PC-9 (cell line): ENCODE measurements around the gene VGLL2. TPM values are rescaled to one million over a fixed set of nuclear protein-coding genes. Genes with fewer than 3 reads are reported as not detected.

Source experiments
- BruUV-seq: library from RNA; stranded (reverse); fragments of 400-500 nt; replicated peaks from 2 replicates; lab custom pipeline; 2021; lab: Mats Ljungman, UMichigan
- CTCF ChIA-PET: fragments of 300-600 bp; sonication (Branson Sonifier 250); formaldehyde crosslinking; loops from one replicate; lab custom pipeline; 2022; ENCODE audit warnings: antibody characterized with exemption; lab: Charles Lee
- POLR2A ChIA-PET: fragments of 300-600 bp; sonication (Branson Sonifier 250); formaldehyde crosslinking; loops from one replicate; lab custom pipeline; 2022; ENCODE audit warnings: antibody characterized with exemption; ENCODE audit not compliant: unreplicated experiment; lab: Charles Lee
- DNase-seq, 2 experiments: peaks; one replicate each; pipeline versions ENCODE4 v3.0.0 to v3.0.0-alpha.2; 2015 to 2022; ENCODE audit warnings: mixed read lengths in 1 of 2
- H2AFZ ChIP-seq: fragments of 200-600 bp; sonication (generic); 2 replicates; pipeline ENCODE4 v1.8.1; 2017; ENCODE audit warnings: antibody characterized with exemption
- H3F3A ChIP-seq: fragments of 200-600 bp; sonication (generic); 2 replicates; pipeline ENCODE4 v1.8.1; 2017; ENCODE audit warnings: antibody characterized with exemption, mild to moderate bottlenecking, low read depth; ENCODE audit not compliant: insufficient read depth
- H3K27ac ChIP-seq: fragments of 200-600 bp; sonication (generic); 2 replicates; pipeline ENCODE4 v1.6.1; 2016; ENCODE audit warnings: mixed run types
- H3K27me3 ChIP-seq: fragments of 200-600 bp; sonication (generic); 2 replicates; pipeline ENCODE4 v1.6.1; 2016; ENCODE audit warnings: low read depth, mixed run types; ENCODE audit not compliant: insufficient read depth
- H3K36me3 ChIP-seq: fragments of 200-600 bp; sonication (generic); 2 replicates; pipeline ENCODE4 v1.6.1; 2016; ENCODE audit warnings: low read depth, mixed run types
- H3K4me1 ChIP-seq: fragments of 200-600 bp; sonication (generic); replicated peaks from 2 replicates; pipeline ENCODE4 v1.6.1; 2016; ENCODE audit warnings: mixed run types; ENCODE audit not compliant: insufficient read depth
- H3K4me2 ChIP-seq: fragments of 200-600 bp; sonication (generic); 2 replicates; pipeline ENCODE4 v1.6.1; 2017; ENCODE audit warnings: mixed run types
- H3K4me3 ChIP-seq: fragments of 200-600 bp; sonication (generic); 2 replicates; pipeline ENCODE4 v1.6.1; 2016; ENCODE audit warnings: mixed run types
- H3K79me2 ChIP-seq: fragments of 200-600 bp; sonication (generic); 2 replicates; pipeline ENCODE4 v1.6.1; 2017; ENCODE audit warnings: low read depth, mixed run types
- H3K9me2 ChIP-seq: fragments of 200-600 bp; sonication (generic); 2 replicates; pipeline ENCODE4 v1.8.1; 2017; ENCODE audit warnings: mild to moderate bottlenecking; ENCODE audit not compliant: insufficient read depth
- H3K9me3 ChIP-seq: fragments of 200-600 bp; sonication (generic); 2 replicates; pipeline ENCODE4 v1.8.1; 2016; ENCODE audit warnings: low read depth; ENCODE audit not compliant: insufficient read depth
- H4K20me1 ChIP-seq: fragments of 200-600 bp; sonication (generic); 2 replicates; pipeline ENCODE4 v1.8.1; 2017; ENCODE audit not compliant: insufficient read depth
- CTCF ChIP-seq: fragments of 200-600 bp; sonication (generic); conservative IDR thresholded peaks from 2 replicates; pipeline ENCODE4 v1.6.1; 2017; ENCODE audit warnings: mixed run types, antibody characterized with exemption, mild to moderate bottlenecking, moderate library complexity
- EZH2 ChIP-seq: fragments of 200-600 bp; sonication (generic); IDR thresholded peaks from 2 replicates; pipeline ENCODE4 v1.8.0; 2017; ENCODE audit warnings: antibody characterized with exemption, low read depth
- intact Hi-C: fragments of 100-400 bp; cut with micrococcal nuclease; formaldehyde crosslinking; loops from one replicate; pipeline ENCODE4 v1.10.0; 2022; ENCODE audit not compliant: unreplicated experiment
- total RNA-seq: library from RNA; stranded (reverse); gene quantifications from 2 replicates; pipeline ENCODE4 v1.2.3, GENCODE V29; 2021

VGLL2 gene
- total RNA-seq, 1 experiment from 2014 or later = not detected

- no peaks in the 10 kb centered on the region for H3K4me1 ChIP-seq
- H3K9me3 ChIP-seq = no peaks in the 10 kb centered on the region; the same call in 1 of the 2 replicates
- H3F3A ChIP-seq = no peaks in the 10 kb centered on the region
- H3K27ac ChIP-seq = no peak overlapping the region
- H3K4me2 ChIP-seq = no peak overlapping the region
- intact Hi-C loops = no loop called here
- no peaks in the 10 kb centered on the region for H3K79me2 ChIP-seq
- no peaks in the 10 kb centered on the region for H3K36me3 ChIP-seq
- no peak overlapping the region for H3K4me3 ChIP-seq
- ChIA-PET POLR2A (no interaction called here), CTCF (interaction anchor here (0.5 kb wide), 1 partner anchor 76 kb away, joined by 7 read pairs; no protein-coding TSS in a partner anchor)
- no peaks in the 10 kb centered on the region for H4K20me1 ChIP-seq
- peaks cover 20% of the 10 kb centered on the region; the same call in 1 of the 2 replicates for H3K27me3 ChIP-seq
- no peak for DNase-seq
- H2AFZ ChIP-seq = no peak overlapping the region
- no peaks in the 10 kb centered on the region for H3K9me2 ChIP-seq
- BruUV-seq = no TSS peak
- TF ChIP-seq CTCF (no peak), EZH2 (no peak)
Measured at GRCh38 chr6:117264692-117265409, 507 bp upstream of the VGLL2 start.

GRCh38 chr6:117266257-117267053 lies 1.1 kb downstream of the VGLL2 start:
- no peaks in the 10 kb centered on the region for H3K9me3 ChIP-seq
- no peak for DNase-seq
- H3K9me2 ChIP-seq = no peaks in the 10 kb centered on the region
- H4K20me1 ChIP-seq = no peaks in the 10 kb centered on the region
- no peaks in the 10 kb centered on the region for H3K4me1 ChIP-seq
- no TSS peak for BruUV-seq
- ChIA-PET POLR2A (no interaction called here), CTCF (no interaction called here)
- H3K36me3 ChIP-seq = no peaks in the 10 kb centered on the region
- peaks cover 20% of the 10 kb centered on the region; the same call in 1 of the 2 replicates for H3K27me3 ChIP-seq
- no peaks in the 10 kb centered on the region for H3K79me2 ChIP-seq
- H2AFZ ChIP-seq = no peak overlapping the region
- H3K4me3 ChIP-seq = no peak overlapping the region
- H3F3A ChIP-seq = no peaks in the 10 kb centered on the region
- H3K27ac ChIP-seq = no peak overlapping the region
- intact Hi-C loops = no loop called here
- H3K4me2 ChIP-seq = no peak overlapping the region
- TF ChIP-seq CTCF (no peak), EZH2 (no peak)

- H3K4me2 ChIP-seq = no peak overlapping the region
- no peak for DNase-seq
- no peaks in the 10 kb centered on the region for H3K4me1 ChIP-seq
- H3K9me2 ChIP-seq = no peaks in the 10 kb centered on the region
- no peak overlapping the region for H3K27ac ChIP-seq
- H2AFZ ChIP-seq = no peak overlapping the region
- no TSS peak for BruUV-seq
- H3K4me3 ChIP-seq = no peak overlapping the region
- ChIA-PET POLR2A (no interaction called here), CTCF (no interaction called here)
- no peaks in the 10 kb centered on the region for H3K79me2 ChIP-seq
- H3F3A ChIP-seq = no peaks in the 10 kb centered on the region
- H3K36me3 ChIP-seq = no peaks in the 10 kb centered on the region
- intact Hi-C loops = no loop called here
- TF ChIP-seq CTCF (no peak), EZH2 (no peak)
- no peaks in the 10 kb centered on the region for H4K20me1 ChIP-seq
- no peaks in the 10 kb centered on the region for H3K9me3 ChIP-seq
- peaks cover 18% of the 10 kb centered on the region; the same call in 1 of the 2 replicates for H3K27me3 ChIP-seq
Measured at GRCh38 chr6:117267054-117267347, 1.6 kb downstream of the VGLL2 start.
